Neural cell (in vitro differentiated cells): Measurements from ENCODE around the gene LRRC42. TPM values are rescaled to one million over a fixed set of nuclear protein-coding genes. Genes with fewer than 3 reads are reported as not detected.

ENCODE experiments used
- H2AFZ ChIP-seq: fragments of 200-600, 300-800 bp; sonication (generic), shearing (Covaris generic); 2 replicates; pipeline ENCODE4 v1.6.0; 2014; ENCODE audit warnings: low read depth, mild to moderate bottlenecking, antibody characterized with exemption, low read length, moderate library complexity
- H3F3A ChIP-seq: fragments of 200-600 bp; shearing (Covaris generic); 2 replicates; pipeline ENCODE4 v1.6.1; 2016; ENCODE audit warnings: mild to moderate bottlenecking, moderate library complexity, mixed read lengths, antibody characterized with exemption, low read length; ENCODE audit not compliant: insufficient read depth, poor library complexity, severe bottlenecking
- H3K27ac ChIP-seq: fragments of 200-600, 300-800 bp; sonication (generic), shearing (Covaris generic); 2 replicates; pipeline ENCODE4 v1.5.1; 2014; ENCODE audit warnings: mild to moderate bottlenecking, low read length, moderate library complexity
- H3K27me3 ChIP-seq: fragments of 300-800, 200-600 bp; sonication (generic), shearing (Covaris generic); 2 replicates; pipeline ENCODE4 v1.6.0; 2014; ENCODE audit warnings: mild to moderate bottlenecking, low read depth, low read length, moderate library complexity; ENCODE audit not compliant: insufficient read depth
- H3K36me3 ChIP-seq: fragments of 300-800, 200-600 bp; sonication (generic), shearing (Covaris generic); 2 replicates; pipeline ENCODE4 v1.5.1; 2014; ENCODE audit warnings: mild to moderate bottlenecking, antibody characterized with exemption, low read length, moderate library complexity; ENCODE audit not compliant: insufficient read depth
- H3K4me2 ChIP-seq: fragments of 300-800, 200-600 bp; sonication (generic), shearing (Covaris generic); 2 replicates; pipeline ENCODE4 v1.6.0; 2014; ENCODE audit warnings: mild to moderate bottlenecking, low read length
- H3K4me3 ChIP-seq: fragments of 300-800, 200-600 bp; sonication (generic), shearing (Covaris generic); 2 replicates; pipeline ENCODE4 v1.5.1; 2014; ENCODE audit warnings: mild to moderate bottlenecking, low read length, moderate library complexity
- H3K79me2 ChIP-seq: fragments of 200-600 bp; shearing (Covaris generic); replicated peaks from 2 replicates; pipeline ENCODE4 v1.6.0; 2014; ENCODE audit warnings: mild to moderate bottlenecking, low read length, moderate library complexity; ENCODE audit not compliant: insufficient read depth
- H3K9ac ChIP-seq: fragments of 300-800, 200-600 bp; sonication (generic), shearing (Covaris generic); 2 replicates; pipeline ENCODE4 v1.6.1; 2016; ENCODE audit warnings: mild to moderate bottlenecking, low read length, mixed read lengths
- H3K9me2 ChIP-seq: fragments of 200-600 bp; shearing (Covaris generic); 2 replicates; pipeline ENCODE4 v1.6.1; 2016; ENCODE audit warnings: mild to moderate bottlenecking, low read length, mixed read lengths; ENCODE audit not compliant: insufficient read depth
- H3K9me3 ChIP-seq: fragments of 200-600, 300-800 bp; sonication (generic), shearing (Covaris generic); 2 replicates; pipeline ENCODE4 v1.6.1; 2016; ENCODE audit warnings: mild to moderate bottlenecking, mixed run types, low read length, moderate library complexity, mixed read lengths
- H4K20me1 ChIP-seq: fragments of 200-600 bp; shearing (Covaris generic); 2 replicates; pipeline ENCODE4 v1.6.1; 2016; ENCODE audit warnings: mild to moderate bottlenecking, mixed run types; ENCODE audit not compliant: insufficient read depth
- CTCF ChIP-seq: fragments of 450-650 bp; IDR thresholded peaks from 2 replicates; pipeline ENCODE4 v1.5.1; 2014; ENCODE audit warnings: antibody characterized with exemption, mild to moderate bottlenecking, moderate library complexity; ENCODE audit not compliant: poor library complexity, severe bottlenecking
- EP300 ChIP-seq: fragments of 450-650 bp; conservative IDR thresholded peaks from 2 replicates; pipeline ENCODE4 v1.6.1; 2014; ENCODE audit warnings: antibody characterized with exemption, mild to moderate bottlenecking, moderate library complexity; ENCODE audit not compliant: poor library complexity, severe bottlenecking
- EZH2 ChIP-seq: fragments of 200-600, 300-800 bp; shearing (Covaris generic), sonication (generic); IDR thresholded peaks from 2 replicates; pipeline ENCODE4 v1.6.1; 2014; ENCODE audit warnings: antibody characterized with exemption, low read length, borderline replicate concordance, mild to moderate bottlenecking; ENCODE audit not compliant: insufficient read depth, poor library complexity, severe bottlenecking
- MXI1 ChIP-seq: fragments of 450-650 bp; conservative IDR thresholded peaks from 2 replicates; pipeline ENCODE4 v1.6.1; 2014; ENCODE audit warnings: antibody characterized with exemption, mild to moderate bottlenecking; ENCODE audit not compliant: poor library complexity, severe bottlenecking
- POLR2AphosphoS5 ChIP-seq: IDR thresholded peaks from 2 replicates; pipeline ENCODE4 v1.6.1; 2012
- RAD21 ChIP-seq: fragments of 450-650 bp; conservative IDR thresholded peaks from 2 replicates; pipeline ENCODE4 v1.6.1; 2014; ENCODE audit warnings: antibody characterized with exemption, mild to moderate bottlenecking, moderate library complexity
- REST ChIP-seq: IDR thresholded peaks from 2 replicates; pipeline ENCODE4 v1.6.1; 2012; ENCODE audit warnings: borderline replicate concordance
- SMC3 ChIP-seq: fragments of 450-650 bp; conservative IDR thresholded peaks from 2 replicates; pipeline ENCODE4 v1.6.1; 2014; ENCODE audit warnings: antibody characterized with exemption, mild to moderate bottlenecking, moderate library complexity; ENCODE audit not compliant: poor library complexity
- TAF1 ChIP-seq: IDR thresholded peaks from 2 replicates; pipeline ENCODE4 v1.6.1; 2012; ENCODE audit warnings: low read depth
- polyA plus RNA-seq: library from polyadenylated mRNA; depleted of rRNA; stranded (reverse); fragments of >200 nt; gene quantifications from 2 replicates; pipeline ENCODE4 v1.2.3, GENCODE V29; 2014

LRRC42 gene
- polyA plus RNA-seq, 1 donor from 2014 or later: 23.9 TPM

GRCh38 chr1:53957194-53957818 is 11.2 kb downstream of the LRRC42 start:
- H3K9ac ChIP-seq: no peak overlapping the region
- TF ChIP-seq TAF1 (no peak), REST (no peak), EZH2 (no peak), RAD21 (no peak), EP300 (no peak), SMC3 (no peak), CTCF (no peak), POLR2AphosphoS5 (no peak), MXI1 (no peak)
- no peak overlapping the region for H3K4me3 ChIP-seq
- no peak overlapping the region for H2AFZ ChIP-seq
- H3K27ac ChIP-seq: no peak overlapping the region
- H3K27me3 ChIP-seq: no peaks in the 10 kb centered on the region
- no peaks in the 10 kb centered on the region for H4K20me1 ChIP-seq
- no peaks in the 10 kb centered on the region for H3K79me2 ChIP-seq
- no peaks in the 10 kb centered on the region for H3K9me3 ChIP-seq
- H3K4me2 ChIP-seq: no peak overlapping the region
- H3F3A ChIP-seq: no peaks in the 10 kb centered on the region
- no peaks in the 10 kb centered on the region for H3K36me3 ChIP-seq
- H3K9me2 ChIP-seq: no peaks in the 10 kb centered on the region

- H3F3A ChIP-seq: no peaks in the 10 kb centered on the region
- H2AFZ ChIP-seq: no peak overlapping the region
- no peak overlapping the region for H3K27ac ChIP-seq
- H3K27me3 ChIP-seq: no peaks in the 10 kb centered on the region
- H3K4me3 ChIP-seq: no peak overlapping the region
- no peak overlapping the region for H3K4me2 ChIP-seq
- H3K9ac ChIP-seq: no peak overlapping the region
- TF ChIP-seq EP300 (no peak), MXI1 (no peak), SMC3 (peak; percentile 78), RAD21 (peak; percentile 69), CTCF (peak; percentile 73), POLR2AphosphoS5 (no peak), TAF1 (no peak), REST (no peak), EZH2 (no peak)
- no peaks in the 10 kb centered on the region for H3K36me3 ChIP-seq
- no peaks in the 10 kb centered on the region for H3K9me2 ChIP-seq
- H3K9me3 ChIP-seq: no peaks in the 10 kb centered on the region
- H4K20me1 ChIP-seq: no peaks in the 10 kb centered on the region
- no peaks in the 10 kb centered on the region for H3K79me2 ChIP-seq
Measured at GRCh38 chr1:53959664-53960250, 13.6 kb downstream of the LRRC42 start.
